Middle frontal gyrus (tissue), 1 donor: ENCODE data around the gene SPATA4.

Source experiments
- DNase-seq: peaks from one replicate; pipeline ENCODE4 v3.0.0-alpha.2; 2015; ENCODE audit warnings: low spot score; ENCODE audit errors: extremely low spot score

Gene SPATA4

GRCh38 chr4:176189891-176190795 lies 5.2 kb downstream of the SPATA4 start:
- DNase-seq, result no peak

GRCh38 chr4:176188654-176189053 lies 6.7 kb downstream of the SPATA4 start:
- no peak for DNase-seq

- DNase-seq, result no peak
Observed at GRCh38 chr4:176187624-176188023, 7.8 kb downstream of the SPATA4 start.

- DNase-seq, result no peak
Observed at GRCh38 chr4:176186671-176187395, 8.6 kb downstream of the SPATA4 start.

- no peak for DNase-seq
Observed at GRCh38 chr4:176186067-176186466, 9.3 kb downstream of the SPATA4 start.

- no peak for DNase-seq
Observed at GRCh38 chr4:176185051-176185450, 10.3 kb downstream of the SPATA4 start.

GRCh38 chr4:176163041-176163440 lies 32.3 kb downstream of the SPATA4 start:
- DNase-seq, result no peak

- no peak for DNase-seq
Observed at GRCh38 chr4:176156656-176157055, 38.7 kb downstream of the SPATA4 start.

GRCh38 chr4:176153124-176153523 lies 42.3 kb downstream of the SPATA4 start:
- DNase-seq, result no peak

- no peak for DNase-seq
Observed at GRCh38 chr4:176150704-176151103, 44.7 kb downstream of the SPATA4 start.

GRCh38 chr4:176150356-176150682 lies 45.1 kb downstream of the SPATA4 start:
- DNase-seq, result no peak

GRCh38 chr4:176149680-176150355 lies 45.6 kb downstream of the SPATA4 start:
- DNase-seq, result no peak

GRCh38 chr4:176142253-176142652 lies 53.1 kb downstream of the SPATA4 start:
- no peak for DNase-seq

- DNase-seq, result no peak
Observed at GRCh38 chr4:176139518-176139917, 55.9 kb downstream of the SPATA4 start.

- no peak for DNase-seq
Observed at GRCh38 chr4:176137631-176138030, 57.8 kb downstream of the SPATA4 start.

- DNase-seq, result no peak
Observed at GRCh38 chr4:176134670-176135069, 60.7 kb downstream of the SPATA4 start.
